SK-N-SH (cell line): ENCODE data around the gene PDE9A. TPM values are rescaled to one million over a fixed set of nuclear protein-coding genes. Genes with fewer than 3 reads are reported as not detected.

ENCODE experiments used
- CTCF ChIA-PET: fragments of 300-600, 350-600 bp; formaldehyde crosslinking; extraction: SDS; loops from one replicate; lab custom pipeline; 2021; lab: Yijun Ruan, JAX
- POLR2A ChIA-PET: fragments of 350-600 bp; sonication (Branson Sonifier 250); formaldehyde crosslinking; extraction: SDS; loops from one replicate; lab custom pipeline; 2020; ENCODE audit warnings: antibody characterized with exemption, inconsistent platforms; lab: Yijun Ruan, JAX
- DNase-seq: peaks from one replicate; pipeline ENCODE4 v3.0.0; 2012
- H2AFZ ChIP-seq: fragments of 200-600 bp; sonication (generic); 2 replicates; pipeline ENCODE4 v1.8.1; 2016; ENCODE audit warnings: antibody characterized with exemption, mild to moderate bottlenecking, low read depth
- H3F3A ChIP-seq: fragments of 200-600 bp; sonication (generic); replicated peaks from 2 replicates; pipeline ENCODE3; 2016; ENCODE audit warnings: antibody characterized with exemption, mild to moderate bottlenecking; ENCODE audit not compliant: insufficient read depth
- H3K27ac ChIP-seq, 2 experiments: fragments of 200-500 bp in 1 of 2; fragments of 200-600 bp in 1 of 2; sonication (Bioruptor generic) in 1 of 2; sonication (generic), shearing (Covaris generic) in 1 of 2; 2 replicates each; pipeline versions ENCODE4 v1.5.1 to v1.6.1; 2014 to 2016; ENCODE audit warnings: low read depth in 2 of 2, inconsistent platforms in 1 of 2, low read length in 1 of 2, mild to moderate bottlenecking in 1 of 2, mixed read lengths in 1 of 2
- H3K27me3 ChIP-seq: fragments of 200-600 bp; sonication (generic), shearing (Covaris generic); 2 replicates; pipeline ENCODE4 v1.6.1; 2016; ENCODE audit warnings: mixed run types; ENCODE audit not compliant: insufficient read depth
- H3K36me3 ChIP-seq, 2 experiments: fragments of 200-500 bp in 1 of 2; fragments of 200-600 bp in 1 of 2; sonication (Bioruptor generic) in 1 of 2; sonication (generic) in 1 of 2; replicated peaks in 1 of 2; 2 replicates each; pipeline versions ENCODE3 to v1.5.1; 2014 to 2016; ENCODE audit warnings: low read length in 1 of 2, mild to moderate bottlenecking in 1 of 2; ENCODE audit not compliant: insufficient read depth in 2 of 2, control insufficient read depth in 1 of 2
- H3K4me1 ChIP-seq, 2 experiments: fragments of 200-500 bp in 1 of 2; fragments of 200-600 bp in 1 of 2; sonication (Bioruptor generic) in 1 of 2; sonication (generic), shearing (Covaris generic) in 1 of 2; 2 replicates each; pipeline versions ENCODE4 v1.5.1 to v1.6.1; 2014 to 2016; ENCODE audit warnings: low read depth in 1 of 2, low read length in 1 of 2, mixed run types in 1 of 2; ENCODE audit not compliant: insufficient read depth in 2 of 2, control insufficient read depth in 1 of 2
- H3K4me2 ChIP-seq: fragments of 200-600 bp; sonication (generic), shearing (Covaris generic); 2 replicates; pipeline ENCODE4 v1.6.1; 2017; ENCODE audit warnings: mixed run types
- H3K4me3 ChIP-seq, 2 experiments: fragments of 200-500 bp in 1 of 2; fragments of 200-600 bp in 1 of 2; sonication (Bioruptor generic) in 1 of 2; sonication (generic), shearing (Covaris generic) in 1 of 2; 2 replicates each; pipeline versions ENCODE4 v1.5.1 to v1.8.1; 2014 to 2016; ENCODE audit warnings: low read depth in 2 of 2, inconsistent platforms in 1 of 2, low read length in 1 of 2, mild to moderate bottlenecking in 1 of 2, mixed read lengths in 1 of 2, moderate library complexity in 1 of 2
- H3K79me2 ChIP-seq: fragments of 200-600 bp; sonication (generic); 2 replicates; pipeline ENCODE4 v1.8.1; 2017; ENCODE audit warnings: mild to moderate bottlenecking; ENCODE audit not compliant: insufficient read depth
- H3K9ac ChIP-seq: fragments of 200-600 bp; sonication (generic); 2 replicates; pipeline ENCODE4 v1.6.1; 2017; ENCODE audit warnings: mixed run types
- H3K9me2 ChIP-seq: fragments of 200-600 bp; sonication (generic); 2 replicates; pipeline ENCODE4 v1.6.1; 2017; ENCODE audit warnings: mixed run types
- H3K9me3 ChIP-seq: fragments of 200-600 bp; sonication (generic); 2 replicates; pipeline ENCODE4 v1.6.1; 2017; ENCODE audit warnings: mixed run types, mild to moderate bottlenecking, moderate library complexity
- H4K20me1 ChIP-seq: fragments of 200-600 bp; sonication (generic); 2 replicates; pipeline ENCODE4 v1.6.1; 2017; ENCODE audit warnings: mild to moderate bottlenecking, mixed run types; ENCODE audit not compliant: insufficient read depth
- ELF1 ChIP-seq: IDR thresholded peaks from 2 replicates; pipeline ENCODE4 v1.4.0; 2012
- EP300 ChIP-seq, 2 experiments: IDR thresholded peaks; 2 replicates each; pipeline versions ENCODE4 v1.4.0 to v1.6.1; 2012; ENCODE audit warnings: borderline replicate concordance in 1 of 2, low read depth in 1 of 2, low read length in 1 of 2
- FOXJ3 ChIP-seq: sonication (generic); formaldehyde crosslinking; IDR thresholded peaks from 2 replicates; pipeline ENCODE4 v1.5.1; 2020; ENCODE audit warnings: mild to moderate bottlenecking, missing genetic modification reagents
- GABPA ChIP-seq: IDR thresholded peaks from 2 replicates; pipeline ENCODE4 v1.4.0; 2012; ENCODE audit warnings: low read depth, mild to moderate bottlenecking
- MXI1 ChIP-seq: IDR thresholded peaks from 2 replicates; pipeline ENCODE4 v1.6.1; 2012; ENCODE audit warnings: mild to moderate bottlenecking, low read depth, low read length, improper control_type of control experiment
- POLR2AphosphoS5 ChIP-seq: IDR thresholded peaks from 2 replicates; pipeline ENCODE4 v1.6.1; 2012; ENCODE audit warnings: low read depth, low read length
- RAD21 ChIP-seq: IDR thresholded peaks from 2 replicates; pipeline ENCODE4 v1.6.1; 2012; ENCODE audit warnings: mild to moderate bottlenecking, low read length
- RCOR1 ChIP-seq: fragments of 150-350 bp; IDR thresholded peaks from 2 replicates; pipeline ENCODE4 v1.6.1; 2017; ENCODE audit warnings: antibody characterized with exemption, low read length
- RXRA ChIP-seq: IDR thresholded peaks from 2 replicates; pipeline ENCODE4 v1.4.0; 2012; ENCODE audit warnings: low read depth, mild to moderate bottlenecking, borderline replicate concordance
- SIN3A ChIP-seq: IDR thresholded peaks from 2 replicates; pipeline ENCODE4 v1.6.1; 2012; ENCODE audit warnings: low read depth, mild to moderate bottlenecking, low read length, moderate library complexity, borderline replicate concordance
- SMC3 ChIP-seq: IDR thresholded peaks from 2 replicates; pipeline ENCODE4 v1.6.1; 2012; ENCODE audit warnings: low read depth, low read length, improper control_type of control experiment
- TCF12 ChIP-seq: IDR thresholded peaks from 2 replicates; pipeline ENCODE4 v1.4.0; 2012
- TEAD4 ChIP-seq: IDR thresholded peaks from 2 replicates; pipeline ENCODE4 v1.4.0; 2012; ENCODE audit warnings: mild to moderate bottlenecking, borderline replicate concordance; ENCODE audit not compliant: insufficient read depth
- WGBS: methylation state at CpG from one replicate; pipeline ENCODE4 v1.1.6; 2017; ENCODE audit warnings: low lambda C conversion rate; 5-methylcytosine and 5-hydroxymethylcytosine counted together
- polyA plus RNA-seq, 3 experiments: library from polyadenylated mRNA; depleted of rRNA; stranded (reverse); fragments of >200 nt; gene quantifications; 2 replicates each; pipeline ENCODE4 v1.2.3, GENCODE V29; 2012
- TF ChIP-seq, protein P1 (sequence below): IDR thresholded peaks from 2 replicates; pipeline ENCODE4; 2012
- TF ChIP-seq, protein P2 (sequence below): fragments of 200-600 bp; sonication (generic); IDR thresholded peaks from 2 replicates; pipeline ENCODE4 v1.6.1; 2017; ENCODE audit warnings: antibody characterized with exemption, mild to moderate bottlenecking, moderate library complexity
- TF ChIP-seq, protein P3 (sequence below): fragments of 150-350 bp; IDR thresholded peaks from 2 replicates; pipeline ENCODE4 v1.6.1; 2016; ENCODE audit warnings: mild to moderate bottlenecking, low read depth, low read length

Gene PDE9A
- polyA plus RNA-seq, 1 of the 3 experiments (the other 2 are of a cell fraction): 0.28 TPM

DNA sequence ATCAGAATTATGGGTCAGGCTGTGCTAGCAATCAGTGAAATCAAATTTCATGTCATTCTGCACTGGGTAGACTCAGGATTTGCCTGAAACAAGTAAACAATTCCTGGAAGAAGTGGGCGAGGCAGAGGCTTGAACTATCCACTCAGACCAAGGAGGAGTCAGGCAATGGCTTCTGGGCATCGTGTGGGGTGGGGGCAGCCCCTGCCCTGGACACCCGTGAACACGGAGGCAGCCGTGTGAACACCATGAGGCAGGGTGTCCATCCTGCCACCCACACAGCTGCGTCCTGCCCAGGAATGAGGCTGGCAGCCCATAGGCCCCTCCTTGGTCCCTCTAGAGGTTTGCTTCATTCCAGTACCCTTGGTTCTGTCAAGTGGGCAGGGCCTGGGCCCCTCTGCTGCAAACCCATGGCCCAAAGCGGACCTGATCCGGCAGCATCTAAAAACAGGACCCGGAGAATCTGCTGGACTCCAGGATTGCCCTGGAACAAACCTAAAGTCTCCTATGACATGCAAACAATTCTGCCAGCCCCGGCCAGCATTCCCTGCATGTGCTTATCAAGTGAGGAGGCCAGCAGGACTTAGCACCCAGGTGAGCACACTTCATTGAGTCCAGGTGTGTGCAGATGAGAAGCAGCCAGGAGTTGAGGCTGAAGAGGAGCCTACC, 69.5 kb downstream of the PDE9A start:
- TF ChIP-seq GABPA (no peak), TEAD4 (no peak), MXI1 (no peak), SIN3A (no peak), RAD21 (no peak), POLR2AphosphoS5 (no peak), ELF1 (no peak), RXRA (no peak), EP300 (IDR thresholded peaks at IDR 0.05; ENCODE audit: borderline replicate concordance in 1 of 2, low read depth in 1 of 2, low read length in 1 of 2) (no peak), TCF12 (no peak), RCOR1 (no peak), SMC3 (no peak), FOXJ3 (no peak)
- TF ChIP-seq, protein P1, sequence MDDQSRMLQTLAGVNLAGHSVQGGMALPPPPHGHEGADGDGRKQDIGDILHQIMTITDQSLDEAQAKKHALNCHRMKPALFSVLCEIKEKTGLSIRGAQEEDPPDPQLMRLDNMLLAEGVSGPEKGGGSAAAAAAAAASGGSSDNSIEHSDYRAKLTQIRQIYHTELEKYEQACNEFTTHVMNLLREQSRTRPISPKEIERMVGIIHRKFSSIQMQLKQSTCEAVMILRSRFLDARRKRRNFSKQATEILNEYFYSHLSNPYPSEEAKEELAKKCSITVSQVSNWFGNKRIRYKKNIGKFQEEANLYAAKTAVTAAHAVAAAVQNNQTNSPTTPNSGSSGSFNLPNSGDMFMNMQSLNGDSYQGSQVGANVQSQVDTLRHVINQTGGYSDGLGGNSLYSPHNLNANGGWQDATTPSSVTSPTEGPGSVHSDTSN: no peak
- TF ChIP-seq, protein P2, sequence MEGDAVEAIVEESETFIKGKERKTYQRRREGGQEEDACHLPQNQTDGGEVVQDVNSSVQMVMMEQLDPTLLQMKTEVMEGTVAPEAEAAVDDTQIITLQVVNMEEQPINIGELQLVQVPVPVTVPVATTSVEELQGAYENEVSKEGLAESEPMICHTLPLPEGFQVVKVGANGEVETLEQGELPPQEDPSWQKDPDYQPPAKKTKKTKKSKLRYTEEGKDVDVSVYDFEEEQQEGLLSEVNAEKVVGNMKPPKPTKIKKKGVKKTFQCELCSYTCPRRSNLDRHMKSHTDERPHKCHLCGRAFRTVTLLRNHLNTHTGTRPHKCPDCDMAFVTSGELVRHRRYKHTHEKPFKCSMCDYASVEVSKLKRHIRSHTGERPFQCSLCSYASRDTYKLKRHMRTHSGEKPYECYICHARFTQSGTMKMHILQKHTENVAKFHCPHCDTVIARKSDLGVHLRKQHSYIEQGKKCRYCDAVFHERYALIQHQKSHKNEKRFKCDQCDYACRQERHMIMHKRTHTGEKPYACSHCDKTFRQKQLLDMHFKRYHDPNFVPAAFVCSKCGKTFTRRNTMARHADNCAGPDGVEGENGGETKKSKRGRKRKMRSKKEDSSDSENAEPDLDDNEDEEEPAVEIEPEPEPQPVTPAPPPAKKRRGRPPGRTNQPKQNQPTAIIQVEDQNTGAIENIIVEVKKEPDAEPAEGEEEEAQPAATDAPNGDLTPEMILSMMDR: no peak
- TF ChIP-seq, protein P3, sequence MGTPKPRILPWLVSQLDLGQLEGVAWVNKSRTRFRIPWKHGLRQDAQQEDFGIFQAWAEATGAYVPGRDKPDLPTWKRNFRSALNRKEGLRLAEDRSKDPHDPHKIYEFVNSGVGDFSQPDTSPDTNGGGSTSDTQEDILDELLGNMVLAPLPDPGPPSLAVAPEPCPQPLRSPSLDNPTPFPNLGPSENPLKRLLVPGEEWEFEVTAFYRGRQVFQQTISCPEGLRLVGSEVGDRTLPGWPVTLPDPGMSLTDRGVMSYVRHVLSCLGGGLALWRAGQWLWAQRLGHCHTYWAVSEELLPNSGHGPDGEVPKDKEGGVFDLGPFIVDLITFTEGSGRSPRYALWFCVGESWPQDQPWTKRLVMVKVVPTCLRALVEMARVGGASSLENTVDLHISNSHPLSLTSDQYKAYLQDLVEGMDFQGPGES: no peak
- Histone ChIP-seq H3K9me2 (no peaks in the 10 kb centered on the region), H3K36me3 (no peaks in the 10 kb centered on the region), H4K20me1 (no peaks in the 10 kb centered on the region), H3K4me1 (peaks cover 0 to 16% of the 10 kb centered on the region in 2 experiments; a peak in 1 of 4 replicates), H3K4me2 (no peak overlapping the region), H3K27me3 (no peaks in the 10 kb centered on the region), H2AFZ (no peak overlapping the region), H3K27ac (no peak overlapping the region), H3K9ac (no peak overlapping the region), H3K4me3 (no peak overlapping the region), H3F3A (no peaks in the 10 kb centered on the region), H3K79me2 (no peaks in the 10 kb centered on the region), H3K9me3 (no peaks in the 10 kb centered on the region)
- CTCF ChIA-PET: no interaction called here
- POLR2A ChIA-PET: no interaction called here
- no peak for DNase-seq
- WGBS: 34% methylated on average over 4 of the region's 10 CpGs
